PC-9 (cell line): ENCODE results near the gene CCDC28B.

Experiments
- CTCF ChIP-seq: fragments of 200-600 bp; sonication (generic); conservative IDR thresholded peaks from 2 replicates; pipeline ENCODE4 v1.6.1; 2017; ENCODE audit warnings: mixed run types, antibody characterized with exemption, mild to moderate bottlenecking, moderate library complexity
- EZH2 ChIP-seq: fragments of 200-600 bp; sonication (generic); IDR thresholded peaks from 2 replicates; pipeline ENCODE4 v1.8.0; 2017; ENCODE audit warnings: antibody characterized with exemption, low read depth

- TF ChIP-seq EZH2 (no peak), CTCF (no peak)
Observed at GRCh38 chr1:32221980-32222755, 21.8 kb downstream of the CCDC28B start, which contains the start of the genes EIF3I and TMEM234.
